Measurements from ENCODE around the gene CFAP107. TPM values are rescaled to one million over a fixed set of nuclear protein-coding genes. Genes with fewer than 3 reads are reported as not detected.

CFAP107 gene
- total RNA-seq, 1 experiment from 2014 or later = not detected

DNA sequence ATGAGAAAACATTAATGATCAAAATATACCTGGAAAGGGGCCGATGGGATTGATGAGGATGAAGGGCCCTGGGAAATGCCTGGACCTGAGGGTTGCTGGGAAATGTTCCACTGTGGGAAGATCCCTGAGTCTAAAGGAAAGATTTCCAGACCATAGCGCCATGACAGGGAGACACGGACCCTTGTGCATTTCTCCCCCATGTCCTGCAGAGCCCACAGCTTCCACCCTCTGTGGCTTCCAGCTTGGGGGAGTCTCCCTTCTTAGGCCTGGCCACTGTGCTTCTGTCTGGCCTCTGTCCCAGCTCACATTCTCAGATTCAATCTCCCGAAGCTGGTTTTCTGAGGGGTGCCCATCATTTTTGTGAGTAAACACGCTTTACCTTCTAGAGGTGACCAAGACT is 26.5 kb downstream of the CFAP107 start (continued):
- TF ChIP-seq MYBL2 (CRISPR knock-in tag; IDR thresholded peaks at IDR 0.05) = no peak
- no peak for TF ChIP-seq CDX4 (CRISPR knock-in tag; IDR thresholded peaks at IDR 0.05; ENCODE audit: borderline replicate concordance)
- TF ChIP-seq TEAD4 (CRISPR knock-in tag; IDR thresholded peaks at IDR 0.05) = no peak
- TF ChIP-seq, protein P1, sequence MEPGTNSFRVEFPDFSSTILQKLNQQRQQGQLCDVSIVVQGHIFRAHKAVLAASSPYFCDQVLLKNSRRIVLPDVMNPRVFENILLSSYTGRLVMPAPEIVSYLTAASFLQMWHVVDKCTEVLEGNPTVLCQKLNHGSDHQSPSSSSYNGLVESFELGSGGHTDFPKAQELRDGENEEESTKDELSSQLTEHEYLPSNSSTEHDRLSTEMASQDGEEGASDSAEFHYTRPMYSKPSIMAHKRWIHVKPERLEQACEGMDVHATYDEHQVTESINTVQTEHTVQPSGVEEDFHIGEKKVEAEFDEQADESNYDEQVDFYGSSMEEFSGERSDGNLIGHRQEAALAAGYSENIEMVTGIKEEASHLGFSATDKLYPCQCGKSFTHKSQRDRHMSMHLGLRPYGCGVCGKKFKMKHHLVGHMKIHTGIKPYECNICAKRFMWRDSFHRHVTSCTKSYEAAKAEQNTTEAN (CRISPR knock-in tag; IDR thresholded peaks at IDR 0.05) = no peak

GRCh38 chr1:12773438-12773837 is 27.4 kb downstream of the CFAP107 start, which contains the start of gene PRAMEF12:
TSS of gene PRAMEF12 (plus strand) at chr1:12773738. CDS start at chr1:12774868, 1,130 bp downstream.
- H3K4me1 Mint-ChIP-seq = no peaks in the 10 kb centered on the region
- ChIA-PET POLR2A (no interaction called here), CTCF (no interaction called here)
- no peak for DNase-seq (ENCODE audit: low spot score)
- no peaks in the 10 kb centered on the region for H3K36me3 Mint-ChIP-seq
- H3K9me3 Mint-ChIP-seq = peaks cover 7% of the 10 kb centered on the region; the same call in 1 of the 2 replicates
- no peak for ATAC-seq
- H3K4me3 Mint-ChIP-seq = no peak within 1 kb of the TSS
- peaks cover 14% of the 10 kb centered on the region for H3K27me3 Mint-ChIP-seq (ENCODE audit: low read depth)
- TF ChIP-seq ESRRA (CRISPR knock-in tag; IDR thresholded peaks at IDR 0.05; ENCODE audit: borderline replicate concordance) (no peak), ATF6 (CRISPR knock-in tag; IDR thresholded peaks at IDR 0.05) (no peak), FOXJ3 (CRISPR knock-in tag; IDR thresholded peaks at IDR 0.05; ENCODE audit: borderline replicate concordance) (no peak), RORB (CRISPR knock-in tag; IDR thresholded peaks at IDR 0.05) (no peak), NR2C2 (CRISPR knock-in tag; IDR thresholded peaks at IDR 0.05) (no peak), KAT7 (CRISPR knock-in tag; IDR thresholded peaks at IDR 0.05; ENCODE audit: borderline replicate concordance) (no peak), CREM (CRISPR knock-in tag; IDR thresholded peaks at IDR 0.05) (no peak), HMGXB4 (CRISPR knock-in tag; IDR thresholded peaks at IDR 0.05) (no peak), ELF4 (CRISPR knock-in tag; IDR thresholded peaks at IDR 0.05; ENCODE audit: low read depth) (no peak), GABPB1 (CRISPR knock-in tag; IDR thresholded peaks at IDR 0.05) (no peak)
- TF ChIP-seq, protein P2, sequence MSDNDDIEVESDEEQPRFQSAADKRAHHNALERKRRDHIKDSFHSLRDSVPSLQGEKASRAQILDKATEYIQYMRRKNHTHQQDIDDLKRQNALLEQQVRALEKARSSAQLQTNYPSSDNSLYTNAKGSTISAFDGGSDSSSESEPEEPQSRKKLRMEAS (CRISPR knock-in tag; IDR thresholded peaks at IDR 0.05) = no peak
- TF ChIP-seq, protein P3, sequence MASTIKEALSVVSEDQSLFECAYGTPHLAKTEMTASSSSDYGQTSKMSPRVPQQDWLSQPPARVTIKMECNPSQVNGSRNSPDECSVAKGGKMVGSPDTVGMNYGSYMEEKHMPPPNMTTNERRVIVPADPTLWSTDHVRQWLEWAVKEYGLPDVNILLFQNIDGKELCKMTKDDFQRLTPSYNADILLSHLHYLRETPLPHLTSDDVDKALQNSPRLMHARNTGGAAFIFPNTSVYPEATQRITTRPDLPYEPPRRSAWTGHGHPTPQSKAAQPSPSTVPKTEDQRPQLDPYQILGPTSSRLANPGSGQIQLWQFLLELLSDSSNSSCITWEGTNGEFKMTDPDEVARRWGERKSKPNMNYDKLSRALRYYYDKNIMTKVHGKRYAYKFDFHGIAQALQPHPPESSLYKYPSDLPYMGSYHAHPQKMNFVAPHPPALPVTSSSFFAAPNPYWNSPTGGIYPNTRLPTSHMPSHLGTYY (CRISPR knock-in tag; IDR thresholded peaks at IDR 0.05) = no peak
- no peak within 1 kb of the TSS for H3K27ac Mint-ChIP-seq

DNA sequence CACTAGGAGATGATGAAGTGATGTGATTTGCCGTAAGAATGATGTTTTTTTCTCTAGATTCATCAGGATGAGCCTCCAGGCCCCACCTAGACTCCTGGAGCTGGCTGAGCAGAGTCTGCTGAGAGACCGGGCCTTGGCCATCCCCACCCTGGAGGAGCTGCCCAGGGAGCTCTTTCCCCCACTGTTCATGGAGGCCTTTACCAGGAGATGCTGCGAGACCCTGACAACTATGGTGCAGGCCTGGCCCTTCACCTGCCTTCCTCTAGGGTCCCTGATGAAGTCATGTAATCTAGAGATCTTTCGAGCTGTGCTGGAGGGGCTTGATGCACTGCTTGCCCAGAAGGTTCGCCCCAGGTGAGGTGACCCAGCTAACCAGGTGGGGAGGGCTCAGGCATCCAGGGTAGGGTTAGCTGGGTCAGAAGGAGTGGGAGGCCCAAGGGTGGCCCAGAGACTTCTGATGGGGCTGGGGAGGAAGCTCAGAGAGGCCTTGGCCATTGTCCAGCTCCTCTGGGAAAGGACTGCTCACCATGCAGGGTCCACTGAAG is 28.9 kb downstream of the CFAP107 start:
- Mint-ChIP-seq H3K4me3 (no peak overlapping the region), H3K36me3 (no peaks in the 10 kb centered on the region), H3K27me3 (ENCODE audit: low read depth) (peaks cover 17% of the 10 kb centered on the region), H3K9me3 (peaks cover 7% of the 10 kb centered on the region; the same call in 1 of the 2 replicates), H3K27ac (no peak overlapping the region), H3K4me1 (no peaks in the 10 kb centered on the region)
- ATAC-seq (no peak), DNase-seq (ENCODE audit: low spot score) (no peak)
- CTCF ChIA-PET = interaction anchor here (1.8 kb wide), 2 partner anchors 116 to 500 kb away, joined by 5 to 6 read pairs; no protein-coding TSS in a partner anchor
- POLR2A ChIA-PET = no interaction called here
- TF ChIP-seq ZMAT4 (CRISPR knock-in tag; IDR thresholded peaks at IDR 0.05) = no peak
- TF ChIP-seq, protein P4, sequence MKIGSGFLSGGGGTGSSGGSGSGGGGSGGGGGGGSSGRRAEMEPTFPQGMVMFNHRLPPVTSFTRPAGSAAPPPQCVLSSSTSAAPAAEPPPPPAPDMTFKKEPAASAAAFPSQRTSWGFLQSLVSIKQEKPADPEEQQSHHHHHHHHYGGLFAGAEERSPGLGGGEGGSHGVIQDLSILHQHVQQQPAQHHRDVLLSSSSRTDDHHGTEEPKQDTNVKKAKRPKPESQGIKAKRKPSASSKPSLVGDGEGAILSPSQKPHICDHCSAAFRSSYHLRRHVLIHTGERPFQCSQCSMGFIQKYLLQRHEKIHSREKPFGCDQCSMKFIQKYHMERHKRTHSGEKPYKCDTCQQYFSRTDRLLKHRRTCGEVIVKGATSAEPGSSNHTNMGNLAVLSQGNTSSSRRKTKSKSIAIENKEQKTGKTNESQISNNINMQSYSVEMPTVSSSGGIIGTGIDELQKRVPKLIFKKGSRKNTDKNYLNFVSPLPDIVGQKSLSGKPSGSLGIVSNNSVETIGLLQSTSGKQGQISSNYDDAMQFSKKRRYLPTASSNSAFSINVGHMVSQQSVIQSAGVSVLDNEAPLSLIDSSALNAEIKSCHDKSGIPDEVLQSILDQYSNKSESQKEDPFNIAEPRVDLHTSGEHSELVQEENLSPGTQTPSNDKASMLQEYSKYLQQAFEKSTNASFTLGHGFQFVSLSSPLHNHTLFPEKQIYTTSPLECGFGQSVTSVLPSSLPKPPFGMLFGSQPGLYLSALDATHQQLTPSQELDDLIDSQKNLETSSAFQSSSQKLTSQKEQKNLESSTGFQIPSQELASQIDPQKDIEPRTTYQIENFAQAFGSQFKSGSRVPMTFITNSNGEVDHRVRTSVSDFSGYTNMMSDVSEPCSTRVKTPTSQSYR (CRISPR knock-in tag; IDR thresholded peaks at IDR 0.05) = no peak

All from WTC11 (cell line).